Ascending aorta (tissue), 2 donors: ENCODE results near the gene WDHD1. TPM values are rescaled to one million over a fixed set of nuclear protein-coding genes. Genes with fewer than 3 reads are reported as not detected.

Source experiments
- DNase-seq, 2 donors: peaks; one replicate each; pipeline ENCODE4 v3.0.0-alpha.2; 2019; ENCODE audit warnings: low spot score in 2 of 2
- H3K27ac ChIP-seq, 2 donors: fragments of 200-600 bp; sonication (generic); one replicate each; pipeline ENCODE4 v1.5.1; 2016 to 2017; ENCODE audit warnings: mild to moderate bottlenecking in 1 of 2
- H3K27me3 ChIP-seq: fragments of 200-600 bp; sonication (generic); one replicate; pipeline ENCODE4 v1.5.1; 2017
- H3K36me3 ChIP-seq, 2 donors: fragments of 200-600 bp; sonication (generic); one replicate each; pipeline ENCODE4 v1.5.1; 2016
- H3K4me1 ChIP-seq, 2 donors: fragments of 200-600 bp; sonication (generic); one replicate each; pipeline ENCODE4 v1.5.1; 2016 to 2017; ENCODE audit warnings: mild to moderate bottlenecking in 1 of 2
- H3K4me3 ChIP-seq, 2 donors: fragments of 200-600 bp; sonication (generic); one replicate each; pipeline ENCODE4 v1.5.1; 2016 to 2017; ENCODE audit warnings: mild to moderate bottlenecking in 1 of 2
- H3K9me3 ChIP-seq, 2 donors: fragments of 200-600 bp; sonication (generic); one replicate each; pipeline ENCODE4 v1.5.1; 2016
- CTCF ChIP-seq, 3 experiments: fragments of 200-600 bp in 2 of 3; fragments of 450-650 bp in 1 of 3; sonication (generic) in 2 of 3; IDR thresholded peaks; one replicate each; pipeline ENCODE4 v1.5.1; 2016 to 2019; ENCODE audit warnings: antibody characterized with exemption in 3 of 3, mild to moderate bottlenecking in 1 of 3, moderate library complexity in 1 of 3
- intact Hi-C: fragments of 100-400 bp; cut with DNase I; formaldehyde crosslinking; loops from one replicate; pipeline ENCODE4 v1.15.1; 2023
- total RNA-seq: library from RNA; depleted of rRNA; stranded (reverse); fragments of >200 nt; gene quantifications from one replicate; pipeline ENCODE4 v1.1.0, GENCODE V29; 2016

WDHD1 gene
- total RNA-seq, 1 donor from 2014 or later: 0.11 TPM

DNA sequence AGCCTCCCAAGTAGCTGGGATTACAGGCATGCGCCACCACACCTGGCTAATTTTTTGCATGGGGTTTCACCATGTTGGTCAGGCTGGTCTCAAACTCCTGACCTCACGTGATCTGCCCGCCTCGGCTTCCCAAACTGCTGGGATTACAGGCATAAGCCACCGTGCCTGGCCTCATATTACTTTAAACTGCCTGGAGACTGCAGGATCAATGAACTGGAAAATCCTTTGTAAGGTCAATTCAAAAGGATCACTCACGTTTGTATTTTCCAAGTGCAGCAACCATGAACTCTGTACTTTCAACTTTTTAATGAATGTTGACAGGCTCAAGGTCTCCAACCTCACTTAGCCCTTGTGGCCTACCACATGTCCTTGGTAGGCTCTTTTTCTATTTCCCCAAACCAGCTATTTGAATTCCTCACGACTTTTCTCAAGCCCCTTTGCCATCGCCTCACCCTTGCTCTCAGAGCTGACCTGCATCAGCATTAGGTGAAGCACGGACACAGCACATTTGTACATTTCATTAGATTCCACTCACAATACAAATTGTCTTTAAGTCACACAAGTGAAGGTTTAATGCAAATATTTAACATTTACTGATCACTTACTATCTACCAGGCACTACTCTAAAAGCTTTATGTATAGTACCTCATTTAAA, 82.0 kb downstream of the WDHD1 start:
- H3K27me3 ChIP-seq: no peaks in the 10 kb centered on the region
- H3K36me3 ChIP-seq: no peaks in the 10 kb centered on the region
- DNase-seq: no peak
- no peak for TF ChIP-seq CTCF (IDR thresholded peaks at IDR 0.05)
- intact Hi-C loops: no loop called here
- H3K4me3 ChIP-seq: no peak overlapping the region
- H3K4me1 ChIP-seq: no peaks in the 10 kb centered on the region
- H3K9me3 ChIP-seq: no peaks in the 10 kb centered on the region
- no peak overlapping the region for H3K27ac ChIP-seq

DNA sequence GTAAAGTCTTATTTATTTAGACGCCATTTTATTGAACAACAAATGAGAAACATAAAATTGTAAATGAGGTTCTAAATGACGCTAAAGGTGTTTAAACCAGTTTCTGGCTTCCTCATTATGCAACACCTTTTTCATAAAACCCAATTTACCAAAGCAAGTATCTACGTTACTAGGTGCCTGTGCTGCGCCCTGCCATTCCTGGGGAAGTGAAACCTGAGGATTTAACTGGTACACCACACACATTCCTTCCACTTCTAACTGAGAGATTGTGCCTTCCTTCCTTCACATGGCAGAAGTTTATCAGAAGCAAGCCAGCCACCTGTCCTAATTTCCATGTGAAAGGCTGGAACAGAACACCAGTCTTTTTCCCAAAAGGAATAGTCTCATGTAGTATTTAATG, 84.0 kb downstream of the WDHD1 start:
- H3K27me3 ChIP-seq: no peaks in the 10 kb centered on the region
- H3K9me3 ChIP-seq: no peaks in the 10 kb centered on the region
- no peaks in the 10 kb centered on the region for H3K4me1 ChIP-seq
- intact Hi-C loops: no loop called here
- H3K4me3 ChIP-seq: no peak overlapping the region
- no peak overlapping the region for H3K27ac ChIP-seq
- TF ChIP-seq CTCF (IDR thresholded peaks at IDR 0.05): no peak
- no peak for DNase-seq
- H3K36me3 ChIP-seq: no peaks in the 10 kb centered on the region

- no peaks in the 10 kb centered on the region for H3K27me3 ChIP-seq
- H3K27ac ChIP-seq: no peak overlapping the region
- H3K4me1 ChIP-seq: no peaks in the 10 kb centered on the region
- DNase-seq: no peak
- no peaks in the 10 kb centered on the region for H3K36me3 ChIP-seq
- TF ChIP-seq CTCF (IDR thresholded peaks at IDR 0.05): no peak
- no peaks in the 10 kb centered on the region for H3K9me3 ChIP-seq
- H3K4me3 ChIP-seq: no peak overlapping the region
- intact Hi-C loops: no loop called here
Measured at GRCh38 chr14:54936816-54937215, 90.1 kb downstream of the WDHD1 start.

DNA sequence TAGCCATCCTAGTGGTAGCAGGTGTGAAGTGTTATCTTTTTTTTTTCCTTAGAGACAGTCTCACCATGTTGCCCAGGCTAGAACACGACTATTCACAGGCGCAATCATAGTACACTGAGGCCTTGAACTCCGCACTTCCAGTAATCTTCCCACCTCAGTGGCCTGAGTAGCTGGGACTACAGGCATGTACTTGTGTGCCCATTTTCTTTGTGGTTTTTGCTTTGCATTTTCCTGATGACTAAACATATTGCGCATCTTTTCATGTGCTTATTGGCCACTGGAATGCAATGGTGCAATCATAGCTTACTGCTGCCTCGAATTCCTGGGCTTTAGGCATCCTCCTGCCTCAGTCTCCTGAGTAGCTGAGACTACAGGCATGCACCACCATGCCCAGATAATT, 90.9 kb downstream of the WDHD1 start:
- H3K4me3 ChIP-seq: no peak overlapping the region
- no peaks in the 10 kb centered on the region for H3K27me3 ChIP-seq
- H3K9me3 ChIP-seq: no peaks in the 10 kb centered on the region
- H3K36me3 ChIP-seq: no peaks in the 10 kb centered on the region
- TF ChIP-seq CTCF (IDR thresholded peaks at IDR 0.05): no peak
- DNase-seq: no peak
- H3K4me1 ChIP-seq: no peaks in the 10 kb centered on the region
- no peak overlapping the region for H3K27ac ChIP-seq
- intact Hi-C loops: no loop called here

DNA sequence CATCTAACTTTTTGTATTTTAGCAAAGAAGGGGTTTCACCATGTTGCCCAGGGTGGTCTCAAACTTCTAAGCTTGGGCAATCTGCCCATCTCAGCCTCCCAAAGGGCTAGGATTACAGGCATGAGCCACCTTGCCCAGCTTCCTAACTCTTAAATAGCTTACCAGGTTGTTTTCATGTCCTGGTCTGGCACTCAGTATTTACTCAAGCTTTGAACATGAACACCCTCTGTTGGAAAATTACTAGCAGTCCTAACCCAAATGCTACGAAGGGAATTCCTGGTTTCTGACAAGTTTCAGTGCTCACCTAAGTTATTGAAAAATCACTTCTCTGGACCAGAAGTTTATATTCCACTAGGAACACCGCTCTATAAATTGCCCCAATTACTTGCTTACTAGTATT, 91.8 kb downstream of the WDHD1 start:
- H3K27me3 ChIP-seq: no peaks in the 10 kb centered on the region
- TF ChIP-seq CTCF (IDR thresholded peaks at IDR 0.05): no peak
- H3K4me3 ChIP-seq: no peak overlapping the region
- no peak for DNase-seq
- no peaks in the 10 kb centered on the region for H3K9me3 ChIP-seq
- intact Hi-C loops: no loop called here
- no peaks in the 10 kb centered on the region for H3K36me3 ChIP-seq
- H3K27ac ChIP-seq: no peak overlapping the region
- no peaks in the 10 kb centered on the region for H3K4me1 ChIP-seq

DNA sequence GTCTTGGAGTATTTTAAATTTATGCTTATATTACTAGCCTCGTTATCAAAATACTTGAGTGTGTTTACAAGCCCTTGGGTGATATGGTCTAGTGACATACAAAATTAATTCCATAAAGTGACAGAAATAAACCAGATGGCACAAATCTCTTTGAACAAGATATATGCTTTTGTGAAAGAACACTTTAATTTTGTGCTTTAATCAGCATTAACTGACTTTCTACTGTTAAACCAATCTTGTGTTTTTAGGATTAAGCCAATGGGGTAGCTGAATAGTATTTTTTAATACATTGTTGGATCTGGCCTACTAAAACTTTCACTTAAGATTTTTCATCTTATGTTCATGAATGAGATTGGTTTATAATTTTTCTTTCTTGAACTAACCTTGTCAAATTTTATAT, 93.9 kb downstream of the WDHD1 start:
- Histone ChIP-seq H3K27ac (no peak overlapping the region), H3K27me3 (no peaks in the 10 kb centered on the region), H3K4me1 (no peaks in the 10 kb centered on the region), H3K36me3 (no peaks in the 10 kb centered on the region), H3K9me3 (no peaks in the 10 kb centered on the region), H3K4me3 (no peak overlapping the region)
- intact Hi-C loops: no loop called here
- no peak for TF ChIP-seq CTCF (IDR thresholded peaks at IDR 0.05)
- no peak for DNase-seq
